Calu3 (cell line): ENCODE measurements around the gene SNRK. TPM values are rescaled to one million over a fixed set of nuclear protein-coding genes. Genes with fewer than 3 reads are reported as not detected.

Source experiments
- BruUV-seq: library from RNA; stranded (reverse); fragments of 400-500 nt; replicated peaks from 2 replicates; lab custom pipeline; 2021; lab: Mats Ljungman, UMichigan
- CTCF ChIA-PET: fragments of 300-600 bp; sonication (Branson Sonifier 250); formaldehyde crosslinking; loops from one replicate; lab custom pipeline; 2022; ENCODE audit warnings: antibody characterized with exemption; lab: Charles Lee
- DNase-seq: peaks from one replicate; pipeline ENCODE4 v3.0.0; 2022
- H3K27ac Mint-ChIP-seq: one replicate; pipeline ENCODE4 v1.8.0; 2022; ENCODE audit warnings: mixed read lengths; ENCODE audit not compliant: unreplicated experiment
- H3K27me3 Mint-ChIP-seq: one replicate; pipeline ENCODE4 v1.8.0; 2022; ENCODE audit warnings: mixed read lengths; ENCODE audit not compliant: unreplicated experiment
- H3K36me3 Mint-ChIP-seq: one replicate; pipeline ENCODE4 v1.8.0; 2022; ENCODE audit warnings: mild to moderate bottlenecking, moderate library complexity, mixed read lengths; ENCODE audit not compliant: insufficient read depth, unreplicated experiment
- H3K4me1 Mint-ChIP-seq: one replicate; pipeline ENCODE4 v1.8.0; 2022; ENCODE audit warnings: mild to moderate bottlenecking, low read depth, mixed read lengths; ENCODE audit not compliant: unreplicated experiment
- H3K4me3 Mint-ChIP-seq: one replicate; pipeline ENCODE4 v1.8.0; 2022; ENCODE audit warnings: mild to moderate bottlenecking, low read depth, moderate library complexity, mixed read lengths; ENCODE audit not compliant: unreplicated experiment
- H3K9me3 Mint-ChIP-seq: one replicate; pipeline ENCODE4 v1.8.0; 2022; ENCODE audit warnings: low read depth, mixed read lengths; ENCODE audit not compliant: unreplicated experiment
- CTCF ChIP-seq: fragments of 200-600 bp; IDR thresholded peaks from one replicate; pipeline ENCODE4 v1.8.0; 2022; ENCODE audit warnings: antibody characterized with exemption; ENCODE audit not compliant: unreplicated experiment
- intact Hi-C: fragments of 100-400 bp; cut with micrococcal nuclease; formaldehyde crosslinking; loops from one replicate; pipeline ENCODE4 v1.10.0; 2022; ENCODE audit not compliant: unreplicated experiment
- total RNA-seq: library from RNA; stranded (reverse); gene quantifications from 2 replicates; pipeline ENCODE4 v1.2.3, GENCODE V29; 2022

The SNRK gene
- total RNA-seq, 1 experiment from 2014 or later: 21.0 TPM

DNA sequence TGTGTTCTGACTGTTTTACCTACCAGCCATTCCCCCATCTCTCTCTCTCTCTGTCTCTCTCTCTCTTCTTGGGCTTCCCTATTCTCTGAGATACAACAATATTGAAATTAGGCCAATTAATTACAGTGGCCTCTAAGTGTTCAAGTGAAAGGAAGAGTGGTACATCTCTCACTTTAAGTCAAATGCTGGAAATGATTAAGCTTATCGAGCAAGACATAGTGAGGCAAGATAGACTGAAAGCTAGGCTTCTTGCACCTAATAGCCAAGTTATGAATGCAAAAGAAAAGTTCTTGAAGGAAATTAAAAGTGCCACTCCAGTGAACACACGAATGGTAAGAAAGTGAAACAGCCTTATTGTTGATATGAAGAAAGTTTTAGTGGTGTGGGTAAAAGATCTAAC, 21.3 kb downstream of the SNRK start:
- Mint-ChIP-seq H3K4me3 (no peak overlapping the region), H3K27ac (no peak overlapping the region), H3K9me3 (peaks cover 1% of the 10 kb centered on the region), H3K27me3 (no peaks in the 10 kb centered on the region), H3K4me1 (no peaks in the 10 kb centered on the region), H3K36me3 (peaks cover 5% of the 10 kb centered on the region)
- DNase-seq: no peak
- no peak for TF ChIP-seq CTCF
- BruUV-seq: no TSS peak
- intact Hi-C loops: no loop called here
- CTCF ChIA-PET: no interaction called here

- intact Hi-C loops: no loop called here
- no peaks in the 10 kb centered on the region for H3K4me1 Mint-ChIP-seq
- no peak for TF ChIP-seq CTCF
- no peak overlapping the region for H3K27ac Mint-ChIP-seq
- no TSS peak for BruUV-seq
- H3K27me3 Mint-ChIP-seq: no peaks in the 10 kb centered on the region
- no peak for DNase-seq
- no peak overlapping the region for H3K4me3 Mint-ChIP-seq
- peaks cover 3% of the 10 kb centered on the region for H3K9me3 Mint-ChIP-seq
- CTCF ChIA-PET: no interaction called here
- H3K36me3 Mint-ChIP-seq: no peaks in the 10 kb centered on the region
These were observed 23.3 kb downstream of the SNRK start for GRCh38 chr3:43309372-43310305.

DNA sequence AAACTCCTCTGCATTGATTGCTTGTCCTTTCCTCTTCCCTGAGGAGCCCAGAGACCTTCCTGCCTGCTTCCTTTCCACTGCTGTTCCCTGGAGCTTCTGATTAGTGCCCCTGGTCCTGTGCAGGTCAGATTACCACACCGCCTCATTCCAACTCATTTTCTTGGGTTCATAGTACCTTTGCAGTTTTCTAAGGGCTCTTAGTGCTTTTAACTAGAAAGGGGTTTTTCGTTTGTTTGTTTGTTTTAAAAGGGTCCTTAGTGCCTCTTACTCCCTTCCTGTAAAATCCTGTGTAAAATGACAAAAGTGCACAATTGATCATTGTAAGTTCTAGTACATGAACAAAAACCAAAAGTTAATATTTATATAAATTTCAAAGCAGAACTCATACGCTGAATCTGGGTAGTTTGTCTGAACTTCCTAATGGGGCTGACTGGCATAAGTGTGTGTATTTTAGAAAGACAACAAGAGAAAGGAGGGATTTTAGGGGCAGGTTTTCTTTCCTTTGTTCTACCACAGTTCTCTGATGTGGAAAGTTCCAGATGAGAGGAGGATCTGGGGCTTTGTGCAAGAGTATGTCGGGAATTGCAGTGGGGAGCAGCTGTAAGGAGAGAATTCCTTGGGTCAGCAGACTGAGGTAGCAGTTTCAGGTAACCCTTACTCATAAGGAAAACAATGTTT, 30.6 kb downstream of the SNRK start:
- intact Hi-C loops: no loop called here
- peaks cover 3% of the 10 kb centered on the region for H3K9me3 Mint-ChIP-seq

More for the DNA sequence above, 30.6 kb downstream of the SNRK start:
- TF ChIP-seq CTCF: no peak
- BruUV-seq: no TSS peak
- no peak for DNase-seq
- Mint-ChIP-seq H3K27me3 (no peaks in the 10 kb centered on the region), H3K4me3 (no peak overlapping the region), H3K27ac (peak overlapping the region; percentile 18), H3K36me3 (peaks cover 5% of the 10 kb centered on the region), H3K4me1 (peaks cover 16% of the 10 kb centered on the region)
- CTCF ChIA-PET: no interaction called here
